HK-2 (cell line): ENCODE measurements around the gene ADAMTS9.
"Not testable (repeated sequence)": the region's sequence is repeated elsewhere in the genome, so short reads cannot be mapped to it uniquely, and the experiment has no call there.

Source experiments
- DNase-seq: peaks from one replicate; pipeline ENCODE4 v3.0.0-alpha.2; 2018; ENCODE audit not compliant: unreplicated experiment

ADAMTS9 gene

DNA sequence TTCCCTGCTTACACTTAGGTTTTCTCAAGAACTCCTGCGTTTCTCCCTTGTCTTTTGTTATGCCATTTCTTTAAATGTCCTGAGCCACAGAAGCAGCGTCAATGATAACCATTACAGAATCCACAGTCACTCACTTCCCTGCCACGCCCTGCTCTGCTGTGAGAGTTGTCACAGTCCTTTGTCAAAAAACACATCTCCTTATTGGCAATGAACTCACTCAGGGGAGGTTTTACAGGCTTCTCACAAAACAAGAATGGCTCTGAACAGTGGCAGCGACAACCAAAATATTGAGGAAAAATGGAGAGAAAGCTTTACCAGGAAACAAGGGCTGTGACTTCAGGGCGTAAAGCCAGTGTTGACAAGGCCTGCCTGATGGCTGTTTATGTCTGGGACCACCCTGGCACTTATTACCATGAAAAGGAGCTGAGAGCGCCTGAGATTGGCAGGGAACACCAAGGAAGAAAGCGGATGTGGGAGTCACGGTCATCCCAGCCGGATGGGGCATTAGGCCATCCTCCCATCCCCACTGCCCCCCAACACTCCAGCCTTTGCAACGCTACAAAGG is 111.5 kb downstream of the ADAMTS9 start:
- DNase-seq: no peak

DNA sequence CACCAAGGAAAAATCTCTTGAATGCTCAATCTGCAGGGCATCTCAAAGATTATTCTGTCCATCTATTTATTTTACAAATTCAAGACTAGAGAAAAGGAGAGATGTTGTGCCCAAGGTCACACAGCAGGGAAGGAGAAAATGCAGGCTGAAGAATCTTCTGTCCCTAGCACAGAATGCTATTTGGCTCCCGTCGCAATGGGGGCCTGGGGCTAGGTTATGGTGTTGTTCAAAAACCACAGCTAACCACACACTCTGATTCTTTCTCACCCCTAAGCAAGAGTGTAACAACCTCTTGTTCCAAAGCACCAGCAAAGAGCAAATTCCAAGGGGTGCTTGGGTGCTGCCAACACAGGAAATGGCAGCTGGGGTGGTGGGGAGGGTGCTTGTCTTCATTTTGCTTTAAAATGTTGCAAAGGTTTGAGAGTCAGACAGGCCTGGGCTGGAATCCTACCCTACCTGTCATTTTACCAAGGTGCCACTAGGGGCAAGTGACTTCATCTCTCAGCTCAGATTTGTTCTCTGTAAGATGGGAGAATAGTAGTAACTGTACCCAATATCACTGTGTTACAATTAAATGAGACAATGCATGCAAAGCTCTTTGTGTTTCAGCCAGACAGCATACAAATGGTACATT is 112.5 kb downstream of the ADAMTS9 start:
- DNase-seq: no peak

DNA sequence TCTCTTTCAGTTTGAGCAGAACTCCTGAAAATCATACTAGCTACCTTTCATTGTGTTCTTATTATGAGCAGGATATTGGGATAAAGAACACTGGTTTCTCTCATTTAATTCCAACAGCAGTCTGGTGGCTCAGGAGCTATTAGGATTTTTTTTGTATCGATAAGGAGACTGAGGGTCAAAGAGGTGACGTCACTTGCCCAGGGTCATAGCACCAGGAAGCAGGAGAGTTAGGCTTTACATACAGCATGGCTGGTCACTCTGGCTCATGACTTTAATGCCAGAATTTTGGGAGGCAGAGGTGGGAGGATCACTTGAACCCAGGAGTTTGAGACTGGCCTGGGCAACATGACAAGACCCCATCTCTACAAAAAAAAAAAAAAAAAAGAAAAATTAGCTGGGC is 113.6 kb downstream of the ADAMTS9 start:
- no peak for DNase-seq

DNA sequence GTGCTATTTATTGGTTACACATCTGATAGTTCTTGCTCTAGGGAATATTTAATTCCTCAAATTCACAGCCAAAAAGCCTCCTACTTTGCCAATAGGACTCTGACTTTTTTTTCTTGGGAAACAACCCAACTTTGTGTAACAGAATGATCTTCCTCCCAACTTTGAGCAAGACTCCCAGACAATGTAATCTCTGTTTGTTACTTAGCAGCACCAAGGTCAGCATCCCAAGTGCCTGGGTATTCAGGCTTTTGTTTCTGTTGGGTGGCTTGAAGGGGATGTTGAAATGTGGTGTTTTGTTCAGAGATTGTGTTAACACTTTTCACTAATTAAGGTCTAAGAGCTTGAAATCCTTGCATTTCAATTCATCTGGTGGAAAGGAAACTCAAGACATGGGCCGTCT is 115.8 kb downstream of the ADAMTS9 start:
- no peak for DNase-seq

DNA sequence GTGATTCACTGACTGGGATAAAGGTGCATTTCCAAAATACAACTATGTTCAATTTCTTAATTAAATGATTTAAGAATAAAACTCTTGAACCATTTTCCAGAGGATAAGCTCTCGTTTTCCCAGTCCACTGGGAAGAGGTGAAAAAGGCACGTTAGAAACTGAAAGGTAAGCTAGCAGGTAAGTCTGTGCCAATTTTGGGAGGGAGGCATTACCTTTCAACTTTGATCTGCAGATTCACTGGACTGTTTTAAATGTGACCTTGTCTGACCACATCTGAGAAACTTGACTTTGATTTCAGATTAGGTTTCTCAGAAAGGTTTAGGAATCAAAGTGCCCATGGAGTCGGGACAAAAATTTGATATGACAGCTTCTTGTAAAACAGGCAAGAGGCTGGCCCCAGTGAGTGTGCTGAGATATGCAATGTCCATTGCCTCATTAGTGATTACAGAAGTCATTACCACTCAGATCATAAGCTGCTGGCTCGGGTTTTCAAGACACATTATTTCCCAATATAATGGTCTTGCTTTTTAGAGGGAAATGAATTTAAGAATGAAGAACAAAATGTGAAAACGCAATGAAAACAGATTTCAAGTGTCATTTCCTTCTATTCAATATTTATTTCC is 118.8 kb downstream of the ADAMTS9 start:
- DNase-seq: no peak

GRCh38 chr3:64566859-64567258 is 120.9 kb downstream of the ADAMTS9 start:
- DNase-seq: no peak

GRCh38 chr3:64563751-64564150 is 124.0 kb downstream of the ADAMTS9 start:
- DNase-seq: no peak

GRCh38 chr3:64561868-64562267 is 125.9 kb downstream of the ADAMTS9 start:
- DNase-seq: no peak

GRCh38 chr3:64561325-64561843 is 126.4 kb downstream of the ADAMTS9 start:
- no peak for DNase-seq

DNA sequence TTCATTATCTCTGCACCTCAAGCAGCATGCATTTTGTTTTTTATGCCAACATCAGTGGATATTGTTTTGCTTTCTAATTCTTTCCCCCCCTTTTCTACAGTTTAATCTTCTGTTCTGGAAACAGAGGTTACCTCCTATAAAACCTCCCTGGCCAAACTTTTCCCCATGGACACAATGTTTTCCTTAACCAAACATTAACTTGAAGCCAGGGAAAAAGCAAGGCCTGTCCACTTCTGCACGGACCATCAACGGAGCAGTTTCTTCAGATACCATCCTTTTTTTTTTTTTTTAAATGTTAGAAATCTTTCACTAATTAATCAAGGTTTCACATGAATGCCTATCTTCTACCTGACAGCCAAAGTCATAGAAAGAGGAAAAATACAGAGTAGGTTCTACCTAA is 127.0 kb downstream of the ADAMTS9 start:
- DNase-seq: no peak

GRCh38 chr3:64559588-64559987 is 128.2 kb downstream of the ADAMTS9 start:
- DNase-seq: no peak

DNA sequence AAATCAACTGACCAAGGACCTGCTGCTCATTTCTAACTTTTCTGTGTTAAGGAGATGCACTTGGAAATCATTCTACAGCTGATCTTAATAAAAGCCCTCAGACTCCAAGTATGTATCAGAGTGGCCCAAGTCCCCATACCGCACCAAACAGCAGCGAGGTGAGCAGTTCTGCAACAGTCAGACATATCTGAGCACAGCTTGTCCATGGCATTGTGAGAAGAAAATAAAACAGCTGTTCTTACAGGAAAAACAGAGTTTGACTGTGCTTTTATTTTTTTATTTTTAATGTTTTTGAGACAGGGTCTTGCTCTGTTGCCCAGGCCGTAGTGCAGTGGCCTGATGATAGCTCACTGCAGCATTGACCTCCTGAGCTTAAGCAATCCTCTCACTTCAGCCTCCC is 131.8 kb downstream of the ADAMTS9 start:
- no peak for DNase-seq

DNA sequence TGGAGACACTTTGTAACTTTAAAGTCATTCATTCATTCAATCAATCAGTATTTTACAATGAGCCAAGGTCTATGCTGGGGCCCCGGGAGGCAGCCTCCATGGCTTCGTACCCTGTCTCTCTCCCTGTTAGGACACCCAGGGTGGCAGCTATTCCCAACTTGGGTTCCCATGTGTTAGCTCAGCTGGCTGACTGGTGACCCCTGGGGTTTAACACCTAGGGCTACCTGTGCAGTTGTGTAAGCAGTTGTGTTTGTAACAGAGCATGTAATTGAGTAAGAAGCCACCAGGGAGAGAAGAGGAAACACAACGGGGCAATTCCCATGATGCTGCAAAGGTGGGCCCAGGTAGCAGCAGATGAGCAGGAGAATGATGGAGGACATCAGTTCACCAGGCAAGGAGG is 132.4 kb downstream of the ADAMTS9 start:
- DNase-seq: no peak

GRCh38 chr3:64554096-64554920 is 133.5 kb downstream of the ADAMTS9 start:
- DNase-seq: no peak

- no peak for DNase-seq
Observed at GRCh38 chr3:64552966-64553365, 134.8 kb downstream of the ADAMTS9 start.

DNA sequence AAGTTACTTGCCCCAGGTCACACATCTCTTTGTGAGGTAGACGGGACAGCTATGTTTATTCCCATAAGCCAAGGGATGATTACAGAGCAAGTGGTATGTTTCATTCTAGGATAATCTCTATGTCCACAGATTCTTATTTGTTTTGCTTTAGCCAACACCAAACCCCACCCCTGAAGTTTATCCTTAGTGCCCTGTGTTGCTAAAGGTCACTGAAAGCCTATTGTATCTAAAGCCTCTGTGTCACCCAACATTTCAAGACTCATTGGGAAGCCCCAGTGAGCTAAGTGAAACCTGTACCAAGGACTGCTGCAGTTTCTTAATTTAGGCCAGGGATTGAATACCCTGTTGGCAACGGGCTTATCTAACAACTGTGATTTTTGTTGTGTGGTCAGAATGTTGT is 135.6 kb downstream of the ADAMTS9 start:
- DNase-seq: no peak

GRCh38 chr3:64551697-64552096 is 136.1 kb downstream of the ADAMTS9 start:
- DNase-seq: no peak

- no peak for DNase-seq
Observed at GRCh38 chr3:64550745-64551144, 137.1 kb downstream of the ADAMTS9 start.

DNA sequence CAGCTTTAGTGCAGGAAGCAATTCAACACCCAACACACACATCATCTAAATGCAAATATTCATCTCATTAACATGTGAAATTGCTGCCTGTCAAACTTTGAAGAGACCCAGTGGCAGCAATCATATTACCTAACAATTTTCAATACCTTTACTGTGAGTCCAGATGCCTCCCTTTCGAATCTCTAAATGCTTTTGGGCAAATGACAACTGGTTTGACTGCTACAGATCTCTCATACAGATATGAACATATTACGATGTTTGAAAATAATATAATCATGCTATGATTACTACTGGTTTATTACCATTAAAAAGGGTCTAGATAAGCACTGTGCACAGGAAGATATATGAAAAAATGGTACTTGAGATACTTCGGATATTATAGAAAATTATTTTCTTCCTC is 137.9 kb downstream of the ADAMTS9 start:
- no peak for DNase-seq

- no peak for DNase-seq
Observed at GRCh38 chr3:64548200-64548889, 139.5 kb downstream of the ADAMTS9 start.

DNA sequence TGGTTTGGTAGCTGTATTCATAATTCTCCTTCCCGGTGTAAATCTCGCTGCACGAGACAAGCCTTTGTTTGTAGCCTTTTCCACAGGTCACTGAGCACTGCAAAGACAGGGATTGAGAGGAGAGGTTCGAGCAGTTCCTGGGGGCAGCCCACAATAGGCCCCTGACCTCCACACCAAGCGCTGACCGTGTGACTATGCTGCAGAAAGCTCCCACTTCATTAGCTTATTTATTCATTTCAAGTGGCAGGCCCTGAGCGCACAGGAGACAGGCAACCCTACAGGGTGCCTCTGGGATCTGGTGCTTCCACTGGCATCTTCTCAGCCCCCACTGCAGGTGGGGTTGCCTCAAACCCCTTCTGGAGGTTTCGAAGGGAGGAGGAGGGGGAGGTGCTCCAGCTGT is 140.9 kb downstream of the ADAMTS9 start:
- no peak for DNase-seq

- not testable (repeated sequence) for DNase-seq
Observed at GRCh38 chr3:64545239-64545638, 142.6 kb downstream of the ADAMTS9 start.
